Colonic mucosa (tissue), 4 donors: ENCODE data around the gene SFPQ. TPM values are rescaled to one million over a fixed set of nuclear protein-coding genes. Genes with fewer than 3 reads are reported as not detected.

Experiments used
- DNase-seq: peaks from one replicate; pipeline ENCODE4 v3.0.0-alpha.2; 2020
- H3K27ac ChIP-seq: fragments of 200-600 bp; one replicate; pipeline ENCODE4 v1.8.0; 2021
- H3K27me3 ChIP-seq: fragments of 200-600 bp; one replicate; pipeline ENCODE4 v1.8.0; 2021
- H3K36me3 ChIP-seq: fragments of 200-600 bp; one replicate; pipeline ENCODE4 v1.8.0; 2021
- H3K4me1 ChIP-seq: fragments of 200-600 bp; one replicate; pipeline ENCODE4 v1.8.0; 2021; ENCODE audit warnings: mild to moderate bottlenecking
- H3K4me3 ChIP-seq: fragments of 200-600 bp; one replicate; pipeline ENCODE4 v1.8.0; 2021
- H3K9ac ChIP-seq, 2 donors: one replicate each; pipeline ENCODE4 v1.7.0; 2013; ENCODE audit warnings: control low read depth in 2 of 2, low read depth in 2 of 2, low read length in 2 of 2
- H3K9me3 ChIP-seq: fragments of 200-600 bp; one replicate; pipeline ENCODE4 v1.8.0; 2021
- intact Hi-C: fragments of 100-400 bp; cut with DNase I; formaldehyde crosslinking; loops from one replicate; pipeline ENCODE4 v1.14.1; 2022
- total RNA-seq, 2 donors: library from RNA; stranded (reverse); fragmentation: NEBNext Ultra II Directional in 1 of 2; extraction: Animal tissue kit (Norgen Biotek cat#: 25700) in 1 of 2; gene quantifications; one replicate each; pipeline ENCODE4 v1.2.1, GENCODE V29; 2021
- TF ChIP-seq, protein P1 (sequence below): fragments of 200-600 bp; IDR thresholded peaks from one replicate; pipeline ENCODE4 v1.8.0; 2022; ENCODE audit warnings: antibody characterized with exemption, mild to moderate bottlenecking
- donor health status: healthy.
- donor health status: DM: no; HTN: no; CAD: no.
- donor health status: DM: no; HTN: no; CAD: no.

SFPQ gene
- total RNA-seq, 2 donors from 2014 or later = 129 to 221 TPM

DNA sequence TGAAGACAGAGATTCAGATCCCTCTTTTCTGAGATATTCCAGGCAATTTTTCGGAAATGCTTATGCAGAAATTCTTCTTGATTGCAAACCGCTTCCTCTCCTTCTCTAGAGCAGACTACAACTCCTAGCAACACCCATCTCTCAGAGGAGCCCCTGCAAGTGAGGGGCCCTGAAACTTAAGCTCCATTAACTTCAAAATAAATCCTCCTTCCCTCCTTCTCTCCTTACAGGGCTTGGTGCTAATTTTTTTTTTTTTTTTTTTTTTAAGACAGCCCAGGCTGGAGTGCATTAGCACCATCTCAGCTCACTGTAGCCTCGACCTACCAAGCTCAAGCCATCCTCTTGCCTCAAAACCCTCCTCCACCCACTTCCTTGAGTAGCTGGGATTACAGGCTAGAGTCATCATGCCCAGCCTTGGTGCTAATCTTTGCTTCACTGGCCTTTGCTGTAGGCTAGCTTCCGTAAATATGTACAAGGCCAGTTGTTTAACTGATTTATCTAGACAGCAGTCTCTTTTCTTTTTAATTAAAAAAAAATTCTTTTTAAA lies 30.2 kb upstream of the SFPQ start:
- H3K9me3 ChIP-seq = no peaks in the 10 kb centered on the region
- no peaks in the 10 kb centered on the region for H3K27me3 ChIP-seq
- no peak for DNase-seq
- H3K36me3 ChIP-seq = no peaks in the 10 kb centered on the region
- H3K9ac ChIP-seq = no peak overlapping the region
- TF ChIP-seq, protein P1, sequence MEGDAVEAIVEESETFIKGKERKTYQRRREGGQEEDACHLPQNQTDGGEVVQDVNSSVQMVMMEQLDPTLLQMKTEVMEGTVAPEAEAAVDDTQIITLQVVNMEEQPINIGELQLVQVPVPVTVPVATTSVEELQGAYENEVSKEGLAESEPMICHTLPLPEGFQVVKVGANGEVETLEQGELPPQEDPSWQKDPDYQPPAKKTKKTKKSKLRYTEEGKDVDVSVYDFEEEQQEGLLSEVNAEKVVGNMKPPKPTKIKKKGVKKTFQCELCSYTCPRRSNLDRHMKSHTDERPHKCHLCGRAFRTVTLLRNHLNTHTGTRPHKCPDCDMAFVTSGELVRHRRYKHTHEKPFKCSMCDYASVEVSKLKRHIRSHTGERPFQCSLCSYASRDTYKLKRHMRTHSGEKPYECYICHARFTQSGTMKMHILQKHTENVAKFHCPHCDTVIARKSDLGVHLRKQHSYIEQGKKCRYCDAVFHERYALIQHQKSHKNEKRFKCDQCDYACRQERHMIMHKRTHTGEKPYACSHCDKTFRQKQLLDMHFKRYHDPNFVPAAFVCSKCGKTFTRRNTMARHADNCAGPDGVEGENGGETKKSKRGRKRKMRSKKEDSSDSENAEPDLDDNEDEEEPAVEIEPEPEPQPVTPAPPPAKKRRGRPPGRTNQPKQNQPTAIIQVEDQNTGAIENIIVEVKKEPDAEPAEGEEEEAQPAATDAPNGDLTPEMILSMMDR = no peak
- H3K27ac ChIP-seq = no peak overlapping the region
- H3K4me1 ChIP-seq = no peaks in the 10 kb centered on the region
- no peak overlapping the region for H3K4me3 ChIP-seq
- intact Hi-C loops = no loop called here

DNA sequence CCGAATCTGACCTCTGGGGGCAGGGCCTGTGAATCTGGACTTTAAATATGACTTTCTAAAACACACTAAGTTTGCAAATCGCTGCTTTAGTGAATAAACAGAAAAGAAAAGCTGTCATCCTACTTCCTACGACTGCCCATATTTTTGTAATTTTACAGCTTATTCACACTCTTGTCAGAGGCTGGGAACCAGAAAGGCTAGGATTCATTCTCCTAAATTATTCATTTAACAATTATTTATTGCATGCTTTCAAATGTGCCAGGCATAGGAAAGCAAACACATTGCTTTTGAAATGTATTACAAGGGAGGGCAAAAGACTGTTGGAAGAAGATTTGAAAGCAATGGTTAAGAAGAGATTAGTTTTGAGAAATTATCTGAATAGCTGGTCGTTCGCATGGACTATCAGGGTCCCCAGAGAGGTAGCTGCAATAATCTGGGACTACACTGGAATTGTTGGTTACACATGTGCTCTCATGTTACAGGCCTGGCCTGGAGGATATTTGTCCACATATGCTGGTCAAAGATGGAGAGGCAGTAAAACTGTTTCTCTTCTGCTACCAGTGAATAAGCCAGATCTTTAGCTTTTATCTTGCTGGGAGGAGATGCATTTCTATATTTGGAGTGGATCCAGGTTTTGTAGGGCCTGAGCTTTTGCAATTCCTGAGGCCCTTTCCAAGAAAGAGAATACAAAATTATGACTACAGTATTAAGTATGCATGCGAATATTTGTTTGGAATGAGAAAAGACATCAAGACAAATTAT lies 29.6 kb upstream of the SFPQ start:
- Histone ChIP-seq H3K4me1 (no peaks in the 10 kb centered on the region), H3K9me3 (no peaks in the 10 kb centered on the region), H3K27me3 (no peaks in the 10 kb centered on the region), H3K36me3 (no peaks in the 10 kb centered on the region), H3K27ac (no peak overlapping the region), H3K4me3 (no peak overlapping the region), H3K9ac (no peak overlapping the region)
- intact Hi-C loops = no loop called here
- TF ChIP-seq, protein P1 = no peak
- no peak for DNase-seq

- H3K27ac ChIP-seq = no peak overlapping the region
- no peak overlapping the region for H3K4me3 ChIP-seq
- intact Hi-C loops = no loop called here
- H3K9me3 ChIP-seq = no peaks in the 10 kb centered on the region
- no peak overlapping the region for H3K9ac ChIP-seq
- no peaks in the 10 kb centered on the region for H3K4me1 ChIP-seq
- no peaks in the 10 kb centered on the region for H3K27me3 ChIP-seq
- DNase-seq = no peak
- TF ChIP-seq, protein P1 = peak; percentile 19
- no peaks in the 10 kb centered on the region for H3K36me3 ChIP-seq
These were observed 28.0 kb upstream of the SFPQ start for GRCh38 chr1:35220976-35221375.

DNA sequence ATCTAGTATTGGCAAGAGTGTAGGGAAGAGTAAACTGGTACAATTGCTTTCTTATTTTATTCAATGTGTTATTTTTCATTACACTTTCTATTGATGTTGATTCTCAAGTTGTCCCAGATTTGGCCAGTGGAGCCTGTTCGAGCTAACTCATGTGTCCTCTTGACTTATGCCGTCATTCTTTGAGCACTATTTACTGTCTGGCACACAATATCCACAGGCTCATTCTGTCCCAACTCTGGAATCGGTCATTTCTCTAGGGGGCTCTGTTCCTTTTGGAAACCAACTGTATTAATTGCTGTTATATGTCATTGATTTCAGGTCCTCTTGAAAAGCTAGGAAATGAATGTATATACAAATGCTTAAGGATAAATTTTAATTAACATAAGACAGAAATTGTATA lies 22.4 kb upstream of the SFPQ start:
- TF ChIP-seq, protein P1 = no peak
- H3K27ac ChIP-seq = no peak overlapping the region
- intact Hi-C loops = no loop called here
- H3K4me1 ChIP-seq = no peaks in the 10 kb centered on the region
- H3K27me3 ChIP-seq = no peaks in the 10 kb centered on the region
- no peak overlapping the region for H3K9ac ChIP-seq
- no peak overlapping the region for H3K4me3 ChIP-seq
- no peaks in the 10 kb centered on the region for H3K9me3 ChIP-seq
- H3K36me3 ChIP-seq = no peaks in the 10 kb centered on the region
- no peak for DNase-seq

- H3K9ac ChIP-seq = no peak overlapping the region
- TF ChIP-seq, protein P1 = no peak
- H3K9me3 ChIP-seq = no peaks in the 10 kb centered on the region
- H3K4me3 ChIP-seq = no peak overlapping the region
- no peak overlapping the region for H3K27ac ChIP-seq
- DNase-seq = no peak
- H3K27me3 ChIP-seq = no peaks in the 10 kb centered on the region
- intact Hi-C loops = no loop called here
- H3K36me3 ChIP-seq = no peaks in the 10 kb centered on the region
- no peaks in the 10 kb centered on the region for H3K4me1 ChIP-seq
These were observed 18.1 kb upstream of the SFPQ start for GRCh38 chr1:35211120-35211414.
